HK-2 (cell line): Measurements from ENCODE around the gene NIBAN1.

ENCODE experiments used
- DNase-seq: peaks from one replicate; pipeline ENCODE4 v3.0.0-alpha.2; 2018; ENCODE audit not compliant: unreplicated experiment

Gene NIBAN1

GRCh38 chr1:184945029-184945428 lies 29.3 kb downstream of the NIBAN1 start:
- no peak for DNase-seq

- no peak for DNase-seq
These were observed 30.3 kb downstream of the NIBAN1 start for GRCh38 chr1:184943998-184944397.

GRCh38 chr1:184941735-184942134 lies 32.6 kb downstream of the NIBAN1 start:
- DNase-seq, result no peak

- DNase-seq, result no peak
These were observed 32.9 kb downstream of the NIBAN1 start for GRCh38 chr1:184941410-184941733.

- DNase-seq, result no peak
These were observed 33.5 kb downstream of the NIBAN1 start for GRCh38 chr1:184940694-184941409.

GRCh38 chr1:184940226-184940625 lies 34.1 kb downstream of the NIBAN1 start:
- no peak for DNase-seq

- no peak for DNase-seq
These were observed 36.6 kb downstream of the NIBAN1 start for GRCh38 chr1:184937729-184938128.

GRCh38 chr1:184935920-184936798 lies 38.1 kb downstream of the NIBAN1 start:
- no peak for DNase-seq

- no peak for DNase-seq
These were observed 40.4 kb downstream of the NIBAN1 start for GRCh38 chr1:184933944-184934343.

- no peak for DNase-seq
These were observed 42.0 kb downstream of the NIBAN1 start for GRCh38 chr1:184932319-184932718.

- no peak for DNase-seq
These were observed 42.7 kb downstream of the NIBAN1 start for GRCh38 chr1:184931566-184931965.

GRCh38 chr1:184930645-184931044 lies 43.7 kb downstream of the NIBAN1 start:
- no peak for DNase-seq

GRCh38 chr1:184930232-184930631 lies 44.1 kb downstream of the NIBAN1 start:
- DNase-seq, result no peak

- no peak for DNase-seq
These were observed 44.6 kb downstream of the NIBAN1 start for GRCh38 chr1:184929711-184930202.

GRCh38 chr1:184928394-184928793 lies 45.9 kb downstream of the NIBAN1 start:
- DNase-seq, result no peak
